Ammon's horn (tissue), 1 donor: ENCODE results near the gene TEX22.
A peak's percentile ranks its signal among the peaks of the same experiment; 100 is the strongest.

Experiments used
- DNase-seq: peaks from one replicate; pipeline ENCODE4 v3.0.0-alpha.2; 2016; ENCODE audit warnings: low spot score

The TEX22 gene

GRCh38 chr14:105439710-105440553 lies 41.6 kb downstream of the TEX22 start:
- peak; percentile 37 for DNase-seq

- no peak for DNase-seq
Observed at GRCh38 chr14:105440554-105440900, 42.2 kb downstream of the TEX22 start.

GRCh38 chr14:105440992-105441391 lies 42.7 kb downstream of the TEX22 start:
- no peak for DNase-seq

GRCh38 chr14:105442125-105442524 lies 43.8 kb downstream of the TEX22 start:
- DNase-seq, result no peak

- no peak for DNase-seq
Observed at GRCh38 chr14:105442834-105443233, 44.5 kb downstream of the TEX22 start.

GRCh38 chr14:105444859-105445258 lies 46.5 kb downstream of the TEX22 start:
- no peak for DNase-seq

GRCh38 chr14:105445290-105445689 lies 47.0 kb downstream of the TEX22 start:
- no peak for DNase-seq

GRCh38 chr14:105445901-105446845 lies 47.8 kb downstream of the TEX22 start:
- DNase-seq, result no peak

- DNase-seq, result no peak
Observed at GRCh38 chr14:105446971-105447370, 48.6 kb downstream of the TEX22 start.

GRCh38 chr14:105447651-105448640 lies 49.6 kb downstream of the TEX22 start:
- no peak for DNase-seq

- DNase-seq, result peak; percentile 76
Observed at GRCh38 chr14:105448706-105449111, 50.4 kb downstream of the TEX22 start.

- DNase-seq, result no peak
Observed at GRCh38 chr14:105449276-105450122, 51.2 kb downstream of the TEX22 start.

GRCh38 chr14:105450123-105450505 lies 51.8 kb downstream of the TEX22 start:
- DNase-seq, result no peak

GRCh38 chr14:105450864-105451720 lies 52.8 kb downstream of the TEX22 start:
- no peak for DNase-seq

- DNase-seq, result no peak
Observed at GRCh38 chr14:105452963-105453362, 54.6 kb downstream of the TEX22 start.

GRCh38 chr14:105453847-105454246 lies 55.5 kb downstream of the TEX22 start:
- DNase-seq, result no peak

GRCh38 chr14:105455086-105455640 lies 56.8 kb downstream of the TEX22 start:
- no peak for DNase-seq

GRCh38 chr14:105455766-105456660 lies 57.7 kb downstream of the TEX22 start:
- no peak for DNase-seq
